GM19238 (cell line): ENCODE results near the gene CLCN6.
"Not testable (repeated sequence)": the region's sequence is repeated elsewhere in the genome, so short reads cannot be mapped to it uniquely, and the experiment has no call there.

ENCODE experiments used
- DNase-seq: peaks from one replicate; pipeline ENCODE4 v3.0.0; 2011; ENCODE audit warnings: low spot score; ENCODE audit not compliant: insufficient read length

CLCN6 gene

DNA sequence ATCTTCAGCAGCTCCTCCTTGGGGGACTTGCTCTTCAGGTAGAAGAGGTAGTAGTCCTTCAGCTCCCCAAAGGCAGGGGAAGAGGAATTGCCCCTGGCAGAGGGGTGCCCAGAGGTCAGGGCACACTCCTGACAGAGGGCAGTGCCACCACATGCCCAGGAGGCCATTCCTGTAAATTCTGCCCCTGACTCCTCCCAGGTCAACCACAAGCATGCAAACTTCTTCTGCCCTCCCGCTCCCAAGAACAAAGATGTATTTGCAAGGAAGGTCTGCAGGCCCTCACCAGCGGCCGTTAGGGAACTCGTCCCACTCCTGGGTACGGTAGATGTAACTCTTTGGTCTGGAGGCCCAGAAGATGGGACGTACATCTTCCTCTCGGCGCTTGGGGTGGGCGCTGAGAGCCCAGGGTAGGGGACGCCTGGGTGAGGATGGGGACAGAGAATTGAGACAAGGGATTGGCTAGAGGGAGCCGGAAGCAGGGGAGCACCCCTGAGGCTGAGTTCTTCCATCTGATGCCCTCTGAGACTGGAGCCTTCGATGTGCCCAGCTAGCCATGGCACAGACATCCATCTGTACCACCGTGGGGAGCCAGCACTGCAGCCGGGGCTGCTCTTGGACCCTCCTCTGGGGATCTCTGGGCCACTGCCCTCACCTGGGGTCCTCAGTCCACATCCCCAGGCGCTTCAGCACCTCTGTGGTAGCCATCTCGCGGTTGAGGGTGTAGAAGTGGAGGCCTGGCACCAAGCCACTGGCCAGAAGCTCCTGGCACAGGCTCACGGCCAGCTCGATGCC, 11.3 kb upstream of the CLCN6 start:
- no peak for DNase-seq

DNA sequence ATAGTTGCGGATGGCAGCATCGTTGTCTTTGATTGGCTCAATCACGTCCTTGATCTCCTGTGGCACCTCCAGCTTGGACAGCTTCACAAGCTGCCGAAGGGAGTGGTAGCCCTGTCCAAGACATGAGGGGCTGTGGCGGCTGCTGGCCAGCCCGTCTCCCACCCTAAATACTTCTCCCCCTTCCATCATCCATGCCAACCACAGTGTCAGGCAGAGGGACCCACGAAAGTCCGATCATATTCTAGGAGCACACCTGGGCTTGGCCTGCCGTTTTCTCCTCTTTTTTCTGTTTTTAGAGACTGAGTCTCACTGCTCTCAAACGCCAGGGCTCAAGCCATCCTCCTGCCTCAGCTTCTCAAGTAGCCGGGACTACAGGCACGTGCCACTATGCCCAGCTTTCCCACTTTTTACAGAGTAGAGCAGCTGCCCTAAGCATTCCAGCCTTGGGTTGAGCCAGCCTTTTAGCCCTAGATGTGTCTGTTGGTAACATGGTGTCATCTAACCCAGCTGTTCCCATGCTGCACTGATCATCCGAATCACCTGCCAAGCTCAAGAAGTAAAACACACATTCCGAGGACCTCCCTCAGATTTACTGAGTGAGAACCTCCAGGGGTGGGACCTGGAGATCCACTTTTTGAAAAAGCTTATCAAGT, 10.6 kb upstream of the CLCN6 start:
- DNase-seq = no peak

DNA sequence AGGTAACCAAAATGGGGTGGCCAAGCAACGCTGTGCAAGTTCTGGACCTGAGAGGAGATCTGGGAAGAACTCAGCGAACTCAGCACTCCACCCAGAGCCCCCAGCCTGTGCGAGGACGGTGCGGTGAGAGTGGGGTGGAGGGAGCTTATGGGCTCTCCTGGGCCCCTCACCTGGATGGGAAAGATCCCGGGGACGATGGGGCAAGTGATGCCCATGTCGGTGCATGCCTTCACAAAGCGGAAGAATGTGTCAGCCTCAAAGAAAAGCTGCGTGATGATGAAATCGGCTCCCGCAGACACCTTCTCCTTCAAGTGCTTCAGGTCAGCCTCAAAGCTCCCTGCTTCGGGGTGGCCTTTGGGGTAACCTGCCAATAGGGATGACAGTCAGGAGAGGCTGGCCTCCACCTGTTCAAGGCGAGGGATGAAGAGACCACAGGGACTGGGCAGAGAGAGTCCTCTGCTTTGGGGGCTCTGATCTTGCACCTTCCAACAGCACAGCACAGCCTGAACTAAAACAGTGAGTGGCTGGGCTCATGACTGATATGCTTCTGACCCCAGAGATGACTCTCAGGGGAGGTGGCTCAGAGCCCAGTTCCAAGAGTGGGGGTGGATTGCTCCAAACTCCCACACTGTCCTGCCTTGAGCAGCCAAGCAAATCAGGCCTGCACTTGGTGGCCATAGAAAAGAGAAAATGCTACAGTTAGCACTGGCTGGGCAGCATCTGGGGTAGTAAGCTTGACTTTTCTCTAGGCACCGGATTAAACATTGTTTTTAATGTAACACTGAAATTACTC, 9.8 kb upstream of the CLCN6 start:
- DNase-seq = no peak

DNA sequence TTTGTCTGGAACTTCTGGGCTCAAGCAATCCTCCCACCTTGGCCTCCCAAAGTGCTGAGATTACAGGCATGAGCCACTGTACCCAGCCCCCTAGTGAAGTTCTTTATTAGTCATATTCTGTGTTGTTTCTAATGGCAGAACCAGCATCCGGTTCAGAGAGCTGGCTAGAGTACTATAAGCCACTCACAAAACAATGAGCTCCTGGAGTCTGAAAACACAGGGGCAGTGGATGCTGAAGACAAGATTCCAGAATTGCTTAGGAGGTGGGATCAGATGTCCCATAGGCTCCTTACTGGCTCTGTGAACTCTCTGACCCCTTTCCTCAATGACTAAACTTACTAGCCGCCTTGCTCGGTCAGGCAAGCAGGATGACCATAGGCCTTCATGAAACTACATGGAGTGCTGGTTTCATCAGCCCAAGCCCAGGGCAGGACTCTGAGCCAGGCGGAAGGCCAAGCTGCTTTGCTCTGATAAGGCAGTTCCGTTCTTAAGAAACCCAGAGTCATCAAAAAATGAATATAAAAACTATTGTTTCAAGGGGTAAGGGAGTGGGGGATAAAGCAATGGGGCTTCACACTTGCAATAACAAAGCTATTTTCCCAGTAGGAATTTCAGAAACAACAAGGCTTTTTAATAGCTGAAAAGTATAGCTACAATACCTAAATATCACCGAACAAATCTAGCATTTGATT, 8.3 kb upstream of the CLCN6 start:
- no peak for DNase-seq

DNA sequence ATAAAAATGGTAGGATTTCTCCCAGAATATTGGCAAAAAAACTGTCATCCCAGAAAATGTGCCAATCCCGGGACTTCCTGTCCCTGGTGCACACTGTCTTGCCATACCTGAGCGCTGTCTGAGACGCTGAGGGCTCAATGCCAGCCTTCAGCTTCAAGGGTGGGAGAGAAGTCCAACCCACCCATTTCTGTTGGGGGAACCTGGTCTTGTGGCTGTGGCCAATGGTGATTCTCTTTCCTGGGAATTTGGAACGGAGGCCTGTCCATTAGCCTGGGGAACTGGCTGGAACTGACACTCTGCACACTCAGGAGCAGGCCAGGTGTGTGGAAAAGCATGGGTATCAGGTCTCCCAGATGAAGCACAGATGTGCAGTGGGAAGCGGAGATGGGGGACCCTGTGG, 6.9 kb upstream of the CLCN6 start:
- DNase-seq = no peak

DNA sequence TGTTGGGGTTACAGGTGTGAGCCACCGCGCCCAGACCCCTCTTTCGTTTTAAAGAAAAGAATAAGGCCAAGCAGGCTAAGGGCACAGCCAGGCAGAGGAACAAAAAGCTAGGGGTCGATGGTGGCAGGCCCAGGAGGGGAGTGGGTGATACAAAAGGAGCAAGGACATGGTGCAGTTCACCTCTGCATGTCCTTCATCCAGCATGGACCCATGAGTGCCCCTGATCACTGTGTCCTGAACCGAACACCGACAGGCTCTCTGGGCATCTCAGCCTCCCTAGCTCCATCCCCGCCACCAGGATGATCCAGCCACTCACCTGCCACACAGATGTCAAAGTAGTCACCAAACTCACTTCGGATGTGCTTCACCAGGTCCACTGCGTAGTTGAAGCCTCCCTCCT, 6.1 kb upstream of the CLCN6 start:
- DNase-seq = no peak

DNA sequence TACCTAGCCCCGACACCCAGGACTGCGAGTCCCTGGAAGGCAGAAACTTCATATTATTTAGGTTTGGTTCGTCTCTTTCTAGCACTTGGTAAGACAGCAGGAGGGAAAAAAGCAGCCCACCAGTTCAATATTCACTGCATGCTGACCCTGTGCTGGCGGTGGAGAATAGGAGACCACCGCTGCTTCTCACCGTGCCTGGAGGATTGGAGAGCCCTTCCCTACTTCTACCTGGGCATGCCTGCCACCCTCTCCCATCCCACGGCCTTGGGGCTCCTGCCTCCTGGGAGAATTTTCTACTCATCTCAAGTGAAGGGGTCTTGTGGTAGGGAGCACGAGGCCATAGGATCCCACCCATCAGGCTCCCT, 5.6 kb upstream of the CLCN6 start:
- no peak for DNase-seq

DNA sequence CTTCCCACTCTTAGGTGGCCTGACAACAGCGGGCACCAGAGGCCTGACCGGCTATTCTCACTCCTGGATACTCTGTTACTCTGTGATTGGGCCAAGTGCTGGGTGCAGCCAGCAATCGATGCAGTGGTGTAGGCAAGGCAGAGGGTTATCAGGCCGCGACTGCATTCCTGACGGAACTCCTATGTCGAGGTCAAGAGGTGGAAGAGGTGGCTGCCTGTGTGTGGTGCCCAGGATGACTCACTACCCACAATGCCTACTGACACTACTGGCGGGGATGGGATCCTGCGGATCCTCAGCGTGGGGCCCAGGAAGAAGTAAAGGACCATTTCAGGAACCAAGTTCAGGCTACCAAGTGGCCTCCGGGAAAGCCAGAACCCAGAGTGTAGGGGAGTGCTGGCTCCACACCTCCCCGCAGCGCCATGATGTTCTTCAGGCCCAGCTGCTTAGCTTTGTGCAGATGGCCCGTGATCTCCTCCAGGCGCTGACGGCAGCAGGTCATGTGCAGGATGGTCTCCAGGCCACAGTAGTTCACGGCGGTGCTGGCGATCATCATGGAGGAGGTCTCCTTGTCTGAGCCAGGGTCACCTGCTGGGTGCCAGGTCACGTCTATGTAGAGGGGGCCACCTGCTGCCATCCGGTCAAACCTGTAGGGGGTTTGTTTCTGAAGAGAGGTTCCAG, 5.1 kb upstream of the CLCN6 start:
- DNase-seq = no peak

DNA sequence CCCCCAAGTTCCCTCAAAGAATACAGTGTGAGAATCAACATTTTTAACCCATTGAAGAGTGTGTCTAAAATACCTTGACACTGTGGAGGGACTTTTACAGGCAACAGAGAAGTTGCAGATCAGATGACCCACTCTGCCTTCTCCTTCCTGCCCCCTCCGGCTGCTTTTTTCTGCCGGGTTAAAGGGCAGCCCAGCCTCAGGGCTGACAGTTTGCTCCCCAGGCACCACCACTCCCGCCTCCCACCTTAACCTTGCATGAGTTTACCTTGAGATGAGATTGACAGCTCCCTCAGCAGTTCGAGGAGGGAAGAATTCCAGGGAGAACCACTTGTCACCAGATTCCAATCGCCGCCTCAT, 3.4 kb upstream of the CLCN6 start:
- no peak for DNase-seq

DNA sequence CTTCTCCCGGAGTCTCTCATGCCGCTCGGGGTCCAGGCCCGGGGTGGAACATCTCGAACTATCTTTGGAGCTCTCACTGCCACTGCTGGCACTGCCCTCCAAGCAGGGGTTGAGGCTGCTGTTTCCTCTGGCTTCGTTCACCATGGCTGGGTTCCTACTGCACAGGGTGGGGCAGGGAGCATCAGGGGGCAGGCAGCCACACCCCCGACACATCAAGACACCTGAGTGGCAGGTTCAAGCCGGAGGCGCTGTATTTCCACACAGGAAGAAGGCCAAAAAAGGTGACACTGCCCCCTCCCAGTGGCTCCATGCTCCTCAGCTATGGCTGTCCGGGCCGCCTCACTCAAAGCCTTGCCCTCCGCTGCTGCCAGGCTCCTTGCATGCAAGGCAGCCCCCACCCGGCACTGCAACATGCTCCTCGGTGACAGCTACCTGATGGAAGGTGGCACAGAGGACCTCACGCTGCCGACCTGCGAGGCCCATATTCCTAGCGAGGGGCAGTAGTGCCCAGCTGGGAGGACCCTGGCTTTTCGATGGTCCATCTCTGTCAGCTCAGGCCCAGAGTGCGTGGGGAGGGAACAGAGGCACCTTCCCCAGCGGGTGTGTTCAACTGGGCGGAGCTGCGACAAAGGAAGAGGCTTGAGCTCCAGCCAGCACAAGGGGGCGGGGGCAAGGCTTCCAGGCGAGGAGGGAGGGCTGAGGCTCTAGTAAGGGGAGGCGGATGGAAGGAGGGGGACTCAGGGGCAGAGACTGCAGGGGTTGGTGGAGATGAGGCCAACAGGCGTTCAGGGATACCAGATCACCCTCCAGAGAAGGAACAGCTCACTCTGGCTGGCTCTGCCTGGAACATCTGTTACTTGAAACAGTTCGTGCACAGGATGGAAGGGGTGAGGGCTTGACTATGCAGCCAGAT, 2.8 kb upstream of the CLCN6 start:
- DNase-seq = peak; percentile 73

DNA sequence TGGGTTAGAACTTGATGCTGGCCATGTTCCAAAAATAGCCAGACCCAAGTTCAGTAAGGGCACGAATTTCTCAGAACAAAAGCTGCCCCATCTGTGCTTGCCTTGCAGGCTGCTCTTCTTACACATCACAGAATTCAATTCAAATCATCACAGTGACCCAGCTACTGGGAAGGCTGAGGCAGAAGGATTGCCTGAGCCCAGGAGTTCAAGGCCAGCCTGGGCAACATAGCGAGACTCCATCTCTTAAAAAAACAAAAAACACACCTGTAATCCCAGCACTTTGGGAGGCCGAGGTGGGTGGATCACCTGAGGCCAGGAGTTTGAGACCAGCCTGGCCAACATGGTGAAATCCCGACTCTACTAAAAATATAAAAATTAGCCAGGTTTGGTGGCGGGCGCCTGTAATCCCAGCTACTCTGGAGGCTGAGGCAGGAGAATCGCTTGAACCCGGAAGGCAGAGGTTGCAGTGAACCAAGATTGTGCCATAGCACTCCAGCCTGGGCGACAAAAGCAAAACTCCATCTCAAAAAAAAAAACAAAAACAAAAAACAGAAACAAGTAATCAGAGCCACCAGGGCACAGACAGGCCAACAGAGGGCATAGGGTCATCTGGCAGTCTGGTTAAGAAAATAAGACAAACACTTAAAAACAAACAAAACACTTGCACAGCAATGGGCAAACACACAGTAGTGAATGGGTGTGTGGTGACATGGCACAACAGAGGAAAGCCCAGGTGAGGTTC, 1.9 kb upstream of the CLCN6 start:
- DNase-seq = not testable (repeated sequence)

DNA sequence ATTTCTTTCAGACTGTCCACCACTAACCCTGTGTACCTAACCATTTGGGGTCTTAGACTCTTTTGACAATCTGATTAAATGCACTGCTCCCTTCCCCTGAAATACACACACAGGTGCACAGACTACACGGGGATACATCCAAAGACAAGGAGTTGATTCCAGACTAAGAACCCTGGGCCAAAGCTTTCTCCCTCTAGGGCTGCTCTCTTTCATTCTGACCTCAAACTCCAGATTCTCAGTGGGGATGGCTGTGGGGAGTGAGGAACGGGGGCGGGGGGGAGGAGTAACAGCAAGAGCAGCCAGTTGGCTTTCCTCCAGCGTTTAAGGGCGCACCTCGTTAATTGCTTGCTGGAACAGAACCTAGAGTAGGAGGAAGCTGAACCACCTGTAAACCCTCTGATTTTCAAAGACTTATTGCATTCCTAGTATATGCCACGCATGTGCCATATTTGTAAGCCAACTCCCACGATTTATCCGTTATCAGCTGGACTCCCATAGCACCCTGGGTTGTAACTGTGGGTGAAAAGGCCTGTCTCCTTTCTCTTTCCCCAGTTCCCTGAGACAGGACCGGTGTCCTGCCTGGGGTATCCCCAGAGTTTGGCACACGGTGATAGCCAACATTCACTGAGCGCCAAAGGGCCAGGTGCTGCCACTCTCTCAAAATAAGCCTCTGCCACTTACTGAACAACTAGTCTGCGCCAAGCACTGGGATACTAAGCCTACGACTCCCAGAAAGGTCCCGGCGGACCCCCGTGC, 1.1 kb upstream of the CLCN6 start:
- DNase-seq = no peak

DNA sequence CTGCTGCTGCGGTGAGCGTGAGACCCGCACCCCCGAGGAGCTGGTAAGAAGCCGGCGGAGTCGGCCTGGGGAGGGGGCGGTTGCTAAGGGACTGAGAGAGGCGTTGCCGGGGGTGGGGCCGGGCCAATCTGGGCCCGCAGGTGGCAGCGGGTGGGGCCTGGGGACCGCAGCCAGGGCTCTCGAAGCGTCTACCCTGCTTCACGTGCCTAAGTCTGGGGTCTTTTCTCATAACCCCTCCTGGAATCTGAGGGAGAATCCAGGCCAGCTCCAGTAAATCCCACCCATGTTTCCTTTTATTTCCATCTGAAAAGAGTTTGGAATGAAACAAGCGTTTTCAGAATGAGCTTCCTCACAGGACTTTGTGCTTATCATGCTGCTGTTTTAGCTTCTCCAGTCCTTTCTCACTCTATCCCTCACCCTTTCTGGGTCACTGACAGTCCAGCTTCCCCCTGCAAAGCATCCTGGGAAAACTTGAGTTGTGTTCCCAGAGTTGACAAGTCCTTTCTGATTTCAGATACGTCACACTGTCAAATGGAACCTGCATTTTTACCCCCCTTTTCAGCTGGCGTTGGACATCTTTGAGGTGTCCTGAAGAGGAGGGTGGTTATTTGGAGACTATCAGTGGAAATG, 431 bp downstream of the CLCN6 start:
- DNase-seq = peak; percentile 72

DNA sequence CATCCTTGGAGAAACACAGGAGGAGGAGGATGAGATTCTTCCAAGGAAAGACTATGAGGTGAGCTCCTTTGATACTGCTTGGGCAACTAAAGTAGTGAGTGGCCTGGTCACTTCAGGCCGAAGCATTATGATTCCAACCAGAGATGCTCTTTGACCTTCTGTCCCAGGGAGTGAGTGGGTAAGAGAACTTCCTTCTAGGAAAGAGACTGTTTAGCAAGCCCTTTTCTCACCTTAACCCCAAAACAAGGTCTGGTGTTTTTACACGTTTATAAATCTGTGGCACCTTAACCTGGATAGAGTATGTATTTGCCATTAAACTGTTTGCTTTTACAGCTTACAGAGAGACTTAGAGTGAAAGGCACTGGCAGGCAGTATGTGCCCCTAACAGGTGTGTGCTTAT, 1.1 kb downstream of the CLCN6 start:
- DNase-seq = no peak

DNA sequence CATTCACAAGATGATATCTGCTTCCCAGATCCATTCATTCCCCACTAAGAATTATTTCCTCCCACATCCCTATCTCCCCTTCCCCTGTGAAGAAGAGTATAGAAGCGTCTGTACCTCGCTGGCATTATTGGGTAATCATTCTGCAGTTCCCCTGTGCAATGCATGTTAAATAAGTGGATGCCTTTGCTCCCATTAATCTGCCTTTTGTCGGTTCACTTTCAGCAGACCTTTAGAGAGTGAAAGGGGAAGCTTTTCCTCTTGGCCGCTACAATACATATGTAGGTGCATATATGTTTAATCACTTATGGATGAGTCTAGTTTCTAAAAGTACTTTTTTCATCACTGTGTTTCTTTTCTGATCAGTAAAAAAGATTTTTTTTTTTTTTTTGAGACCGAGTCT, 7.0 kb downstream of the CLCN6 start:
- DNase-seq = no peak

DNA sequence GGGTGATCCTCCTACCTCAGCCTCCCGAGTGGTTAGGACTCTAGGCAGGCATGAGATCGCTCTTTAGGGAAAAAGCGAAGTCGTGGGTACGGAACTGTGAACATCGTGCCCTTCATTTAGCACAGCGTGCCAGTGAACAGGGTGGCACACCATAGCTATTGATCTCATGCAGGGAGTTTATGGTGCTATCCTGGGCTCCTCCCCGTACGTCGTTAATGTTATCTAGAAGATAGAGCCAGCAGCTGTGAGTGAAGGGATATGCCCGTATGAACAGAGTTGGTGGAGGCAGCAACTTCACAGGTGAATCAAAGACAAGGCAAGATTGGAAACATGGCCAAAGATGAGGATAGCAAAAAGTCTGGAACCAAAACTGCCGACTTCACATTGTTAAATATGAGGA, 11.2 kb downstream of the CLCN6 start:
- DNase-seq = no peak

DNA sequence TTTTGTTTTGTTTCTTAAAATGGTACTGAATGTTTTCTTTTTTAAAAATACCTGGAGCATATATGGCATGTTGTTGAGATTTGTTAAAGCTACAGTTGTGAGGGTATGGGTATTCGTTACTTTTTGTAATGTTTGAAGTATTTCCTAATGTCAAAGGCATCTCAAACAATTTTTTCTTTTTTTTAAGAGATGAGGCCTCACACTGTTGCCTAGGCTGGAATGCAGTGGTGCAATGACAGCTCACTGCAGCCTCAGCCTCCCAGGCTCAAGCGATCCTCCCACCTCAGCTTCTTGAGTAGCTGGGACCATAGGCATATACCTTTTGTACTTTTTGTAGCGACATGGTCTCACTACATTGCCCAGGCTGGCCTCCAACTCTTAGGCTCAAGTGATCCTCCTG, 16.1 kb downstream of the CLCN6 start:
- DNase-seq = no peak

DNA sequence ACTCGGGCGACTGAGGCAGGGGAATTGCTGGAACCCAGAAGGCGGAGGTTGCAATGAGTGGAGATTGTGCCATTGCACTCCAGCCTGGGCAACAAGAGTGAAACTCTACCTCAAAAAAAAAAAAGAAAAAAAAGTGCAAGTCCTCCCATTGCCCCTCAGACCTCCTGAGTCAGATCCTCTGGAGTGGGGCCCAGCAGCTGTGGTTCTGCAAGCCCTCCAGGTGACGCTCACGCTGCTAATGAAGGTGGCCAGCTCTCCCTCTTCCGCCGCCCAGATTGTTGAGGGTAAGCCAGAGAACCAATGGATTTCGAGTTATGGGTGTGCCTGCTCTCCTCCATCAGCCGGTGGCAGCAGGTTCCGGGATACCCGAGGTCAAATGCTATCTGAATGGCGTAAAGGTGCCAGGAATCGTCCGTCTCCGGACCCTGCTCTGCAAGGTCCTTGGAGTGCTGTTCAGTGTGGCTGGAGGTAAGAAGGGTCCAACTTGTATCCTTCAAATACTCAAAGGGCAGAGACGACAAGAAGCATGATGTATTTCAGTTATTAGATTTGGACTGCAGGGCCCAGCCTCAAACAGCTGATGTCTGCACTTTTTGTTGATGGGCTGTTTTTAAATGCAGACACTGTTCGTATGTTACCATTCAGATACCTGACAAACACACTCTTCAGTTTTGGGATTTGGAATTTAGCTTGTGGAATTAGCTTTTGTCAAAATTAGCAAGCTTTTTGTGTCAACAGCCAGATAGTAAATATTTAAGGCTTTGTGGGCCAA, 17.6 kb downstream of the CLCN6 start:
- no peak for DNase-seq
